Measurements from ENCODE around the gene MTAP.

MTAP gene

GRCh38 chr9:21902136-21902535, 99.7 kb downstream of the MTAP start:
- Histone ChIP-seq H3K4me1 (ENCODE audit: control insufficient read depth, insufficient read depth, low read length) (no peaks in the 10 kb centered on the region), H3K9me3 (ENCODE audit: control insufficient read depth, insufficient read depth, low read depth, low read length) (no peaks in the 10 kb centered on the region), H3K36me3 (ENCODE audit: control insufficient read depth in 2 of 2, insufficient read depth in 1 of 2, low read length in 2 of 2) (no peaks in the 10 kb centered on the region), H3K4me3 (ENCODE audit: low read depth, low read length) (no peak overlapping the region), H3K27ac (ENCODE audit: extremely low read depth, low read depth, low read length) (no peak overlapping the region)
- TF ChIP-seq ELK4 (IDR thresholded peaks at IDR 0.05; ENCODE audit: borderline replicate concordance, low read depth, low read length) = no peak
- no peak for TF ChIP-seq ZBTB11 (tag by site-specific recombination; conservative IDR thresholded peaks at IDR 0.05; ENCODE audit: low read depth)
- TF ChIP-seq ZSCAN30 (tag by site-specific recombination; IDR thresholded peaks at IDR 0.05) = no peak
- no peak for TF ChIP-seq GFI1B (tag by site-specific recombination; IDR thresholded peaks at IDR 0.05)
- no peak for TF ChIP-seq ZNF274 (IDR thresholded peaks at IDR 0.05; ENCODE audit: low read length)
- TF ChIP-seq ZNF274 (tag by site-specific recombination; IDR thresholded peaks at IDR 0.05; ENCODE audit: borderline replicate concordance) = no peak
- no peak for TF ChIP-seq ZNF239 (tag by site-specific recombination; IDR thresholded peaks at IDR 0.05)
- TF ChIP-seq ZBTB10 (tag by site-specific recombination; IDR thresholded peaks at IDR 0.05) = no peak
- TF ChIP-seq ZNF112 (tag by site-specific recombination; IDR thresholded peaks at IDR 0.05) = no peak
- CTCF ChIA-PET = interaction anchor here (0.6 to 1.5 kb wide), 3 partner anchors 18 to 89 kb away, joined by 3 to 4 read pairs (median 4); no protein-coding TSS in a partner anchor
- POLR2A ChIA-PET = interaction anchor here (1.0 kb wide), 1 partner anchor 107 kb away, joined by 3 read pairs; the partner anchor contains the start of gene CDKN2B

GRCh38 chr9:21903380-21903965, 101.0 kb downstream of the MTAP start:
- H3K9me3 ChIP-seq (ENCODE audit: control insufficient read depth, insufficient read depth, low read depth, low read length) = no peaks in the 10 kb centered on the region
- POLR2A ChIA-PET = interaction anchor here (0.8 kb wide), 1 partner anchor 14 kb away, joined by 3 read pairs; no protein-coding TSS in a partner anchor
- H3K4me3 ChIP-seq (ENCODE audit: low read depth, low read length) = no peak overlapping the region
- no peaks in the 10 kb centered on the region for H3K36me3 ChIP-seq (ENCODE audit: control insufficient read depth in 2 of 2, insufficient read depth in 1 of 2, low read length in 2 of 2)
- no peak overlapping the region for H3K27ac ChIP-seq (ENCODE audit: extremely low read depth, low read depth, low read length)
- H3K4me1 ChIP-seq (ENCODE audit: control insufficient read depth, insufficient read depth, low read length) = no peaks in the 10 kb centered on the region
- TF ChIP-seq ZNF558 (tag by site-specific recombination; IDR thresholded peaks at IDR 0.05) = no peak
- no peak for TF ChIP-seq ZBTB8A (tag by site-specific recombination; IDR thresholded peaks at IDR 0.05)
- no peak for TF ChIP-seq SETDB1 (IDR thresholded peaks at IDR 0.05; ENCODE audit: insufficient read length, low read length)
- no peak for TF ChIP-seq ZNF555 (tag by site-specific recombination; conservative IDR thresholded peaks at IDR 0.05)
- no peak for TF ChIP-seq SCRT1 (tag by site-specific recombination; IDR thresholded peaks at IDR 0.05; ENCODE audit: borderline replicate concordance)
- no peak for TF ChIP-seq ZNF585B (tag by site-specific recombination; IDR thresholded peaks at IDR 0.05)
- TF ChIP-seq ZNF202 (tag by site-specific recombination; IDR thresholded peaks at IDR 0.05; ENCODE audit: borderline replicate concordance) = no peak
- TF ChIP-seq OSR2 (tag by site-specific recombination; IDR thresholded peaks at IDR 0.05) = no peak
- TF ChIP-seq ZNF335 (tag by site-specific recombination; conservative IDR thresholded peaks at IDR 0.05) = no peak
- no peak for TF ChIP-seq ZNF223 (tag by site-specific recombination; IDR thresholded peaks at IDR 0.05)
- no peak for TF ChIP-seq ZNF311 (tag by site-specific recombination; IDR thresholded peaks at IDR 0.05; ENCODE audit: borderline replicate concordance)
- no peak for TF ChIP-seq GFI1B (tag by site-specific recombination; IDR thresholded peaks at IDR 0.05)
- no peak for TF ChIP-seq BCL6B (tag by site-specific recombination; IDR thresholded peaks at IDR 0.05)
- no peak for TF ChIP-seq ZSCAN16 (tag by site-specific recombination; IDR thresholded peaks at IDR 0.05)
- no peak for TF ChIP-seq ZNF302 (tag by site-specific recombination; IDR thresholded peaks at IDR 0.05; ENCODE audit: low read depth)
- TF ChIP-seq HOXC10 (CRISPR knock-in tag; IDR thresholded peaks at IDR 0.05) = no peak
- CTCF ChIA-PET = no interaction called here
